ENCODE data around the gene TCF7L1.
"Not testable (repeated sequence)": the region's sequence is repeated elsewhere in the genome, so short reads cannot be mapped to it uniquely, and the experiment has no call there.

The TCF7L1 gene

DNA sequence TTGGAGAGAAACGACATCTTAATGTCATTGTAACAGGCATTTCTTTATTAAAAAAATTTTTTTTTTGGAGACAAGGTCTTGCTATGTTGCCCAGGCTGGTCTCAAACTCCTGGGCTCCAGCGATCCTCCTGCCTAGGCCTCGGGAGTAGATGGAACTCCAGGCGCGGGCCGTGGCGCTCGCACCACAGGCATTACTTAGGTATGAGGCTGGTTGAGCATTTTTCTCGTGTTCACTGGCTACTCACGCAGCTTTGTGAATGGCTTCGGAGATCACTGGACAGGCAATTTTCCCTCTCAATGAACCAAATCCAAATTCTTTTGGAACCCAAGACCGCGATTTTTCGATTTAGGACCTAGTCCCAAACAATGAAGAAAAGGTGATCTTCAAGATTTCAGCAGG is 795 bp upstream of the TCF7L1 start:
- no peak for DNase-seq (ENCODE audit: low read depth)

DNA sequence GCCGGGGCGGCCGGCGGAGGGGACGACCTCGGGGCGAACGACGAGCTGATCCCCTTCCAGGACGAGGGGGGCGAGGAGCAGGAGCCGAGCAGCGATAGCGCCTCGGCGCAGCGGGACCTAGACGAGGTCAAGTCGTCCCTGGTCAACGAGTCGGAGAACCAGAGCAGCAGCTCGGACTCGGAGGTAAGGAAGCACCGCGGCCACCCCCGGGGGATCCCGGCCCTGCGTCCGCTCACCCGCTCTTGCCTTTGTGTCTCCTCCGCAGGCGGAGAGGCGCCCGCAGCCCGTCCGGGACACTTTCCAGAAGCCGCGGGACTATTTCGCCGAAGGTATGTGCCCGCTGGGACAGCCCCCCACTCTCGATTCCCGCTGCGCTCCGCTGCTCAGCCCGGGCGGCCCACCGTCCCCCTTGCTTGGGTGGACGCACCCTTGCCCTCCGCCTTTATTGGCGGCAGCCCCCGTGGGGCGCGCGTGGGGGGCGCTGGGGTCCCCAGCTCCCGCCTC is 611 bp downstream of the TCF7L1 start:
- no peak for DNase-seq (ENCODE audit: low read depth)

- DNase-seq (ENCODE audit: low read depth): no peak
Observed at GRCh38 chr2:85134255-85134895, 1.2 kb downstream of the TCF7L1 start.

- no peak for DNase-seq (ENCODE audit: low read depth)
Observed at GRCh38 chr2:85134896-85135659, 1.9 kb downstream of the TCF7L1 start.

DNA sequence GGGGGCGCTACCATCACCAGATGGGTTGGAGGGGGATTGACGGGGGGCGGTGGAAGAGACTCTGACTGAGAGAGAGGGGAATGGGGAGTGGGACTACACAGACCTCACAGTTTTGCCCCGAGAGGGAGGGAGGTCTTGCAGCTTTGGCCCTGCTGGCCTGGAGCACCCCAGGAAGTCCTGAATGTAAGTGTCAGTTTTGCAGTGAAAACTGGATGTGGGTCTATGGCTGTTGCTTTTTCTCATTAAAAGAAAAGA is 2.4 kb downstream of the TCF7L1 start:
- DNase-seq (ENCODE audit: low read depth): no peak

- no peak for DNase-seq (ENCODE audit: low read depth)
Observed at GRCh38 chr2:85137156-85137555, 4.0 kb downstream of the TCF7L1 start.

GRCh38 chr2:85143463-85144082 is 10.4 kb downstream of the TCF7L1 start:
- DNase-seq (ENCODE audit: low read depth): no peak

GRCh38 chr2:85145116-85145820 is 12.1 kb downstream of the TCF7L1 start:
- no peak for DNase-seq (ENCODE audit: low read depth)

DNA sequence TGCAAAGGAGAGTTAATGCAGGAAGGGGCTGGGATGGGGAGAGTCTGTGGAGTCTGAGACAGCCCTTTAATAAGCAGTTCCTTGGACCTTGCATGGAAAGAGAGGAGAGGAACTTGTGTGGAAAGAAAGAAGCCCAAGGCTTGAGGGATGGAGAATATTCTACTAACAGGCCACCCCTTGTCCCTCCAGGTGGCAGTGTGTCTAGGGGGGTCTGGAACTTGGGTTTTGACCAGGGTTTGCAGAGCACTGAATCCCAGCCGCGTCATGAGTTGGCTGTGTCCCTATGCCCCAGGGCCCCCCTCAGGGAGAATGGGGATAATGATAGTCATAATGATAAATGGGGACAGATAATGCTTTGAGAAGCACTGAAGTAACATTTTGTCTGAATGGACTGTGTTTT is 15.0 kb downstream of the TCF7L1 start:
- no peak for DNase-seq (ENCODE audit: low read depth)

- DNase-seq (ENCODE audit: low read depth): no peak
Observed at GRCh38 chr2:85151026-85151425, 17.8 kb downstream of the TCF7L1 start.

GRCh38 chr2:85152895-85153294 is 19.7 kb downstream of the TCF7L1 start:
- no peak for DNase-seq (ENCODE audit: low read depth)

- no peak for DNase-seq (ENCODE audit: low read depth)
Observed at GRCh38 chr2:85154048-85154753, 21.0 kb downstream of the TCF7L1 start.

GRCh38 chr2:85155082-85155481 is 21.9 kb downstream of the TCF7L1 start:
- DNase-seq (ENCODE audit: low read depth): not testable (repeated sequence)

- DNase-seq (ENCODE audit: low read depth): no peak
Observed at GRCh38 chr2:85156153-85156552, 23.0 kb downstream of the TCF7L1 start.

- no peak for DNase-seq (ENCODE audit: low read depth)
Observed at GRCh38 chr2:85156619-85157018, 23.4 kb downstream of the TCF7L1 start.

- no peak for DNase-seq (ENCODE audit: low read depth)
Observed at GRCh38 chr2:85157345-85157744, 24.2 kb downstream of the TCF7L1 start.

GRCh38 chr2:85158559-85159273 is 25.5 kb downstream of the TCF7L1 start:
- DNase-seq (ENCODE audit: low read depth): no peak

GRCh38 chr2:85159589-85159988 is 26.4 kb downstream of the TCF7L1 start:
- DNase-seq (ENCODE audit: low read depth): no peak

GRCh38 chr2:85160966-85161960 is 28.1 kb downstream of the TCF7L1 start:
- no peak for DNase-seq (ENCODE audit: low read depth)

- DNase-seq (ENCODE audit: low read depth): peak; percentile 68
Observed at GRCh38 chr2:85162746-85163301, 29.6 kb downstream of the TCF7L1 start.

Measured in fibroblast of the conjunctiva (primary cell).